Measurements from ENCODE around the gene ZFHX3.

GRCh38 chr16:72838951-72839350 is 209.0 kb downstream of the ZFHX3 start:
- TF ChIP-seq CTCF (optimal IDR thresholded peaks at IDR 0.05 in 1 of 3, IDR thresholded peaks at IDR 0.05 in 1 of 3, conservative IDR thresholded peaks at IDR 0.05 in 1 of 3; ENCODE audit: extremely low read depth in 1 of 3, insufficient read depth in 2 of 3, low read length in 3 of 3) (no peak), EZH2 (IDR thresholded peaks at IDR 0.05; ENCODE audit: low read length) (no peak)
